HG03196 (cell line): ENCODE measurements around the gene ABCG1.

ENCODE experiments used
- ATAC-seq: cut with Tn5 transposase; IDR thresholded peaks from one replicate; pipeline ENCODE4 v1.9.1; 2021; ENCODE audit not compliant: unreplicated experiment

ABCG1 gene

GRCh38 chr21:42250422-42251403 lies 31.8 kb downstream of the ABCG1 start:
- no peak for ATAC-seq

GRCh38 chr21:42251654-42252324 lies 32.8 kb downstream of the ABCG1 start:
- no peak for ATAC-seq

- no peak for ATAC-seq
Measured at GRCh38 chr21:42252325-42252654, 33.4 kb downstream of the ABCG1 start.

GRCh38 chr21:42252778-42253340 lies 33.9 kb downstream of the ABCG1 start:
- no peak for ATAC-seq

- no peak for ATAC-seq
Measured at GRCh38 chr21:42253466-42253865, 34.5 kb downstream of the ABCG1 start.

GRCh38 chr21:42254083-42254482 lies 35.1 kb downstream of the ABCG1 start:
- no peak for ATAC-seq

- ATAC-seq, result no peak
Measured at GRCh38 chr21:42254651-42255601, 36.0 kb downstream of the ABCG1 start.

- ATAC-seq, result no peak
Measured at GRCh38 chr21:42255825-42256224, 36.9 kb downstream of the ABCG1 start.

GRCh38 chr21:42256316-42256715 lies 37.4 kb downstream of the ABCG1 start:
- no peak for ATAC-seq

- no peak for ATAC-seq
Measured at GRCh38 chr21:42257091-42257765, 38.3 kb downstream of the ABCG1 start.

- ATAC-seq, result peak; percentile 69
Measured at GRCh38 chr21:42258150-42258884, 39.4 kb downstream of the ABCG1 start.

GRCh38 chr21:42258885-42259407 lies 40.0 kb downstream of the ABCG1 start:
- no peak for ATAC-seq

- ATAC-seq, result no peak
Measured at GRCh38 chr21:42260121-42260520, 41.2 kb downstream of the ABCG1 start.

- no peak for ATAC-seq
Measured at GRCh38 chr21:42261829-42262200, 42.9 kb downstream of the ABCG1 start.

GRCh38 chr21:42262831-42263231 lies 43.9 kb downstream of the ABCG1 start:
- no peak for ATAC-seq

- ATAC-seq, result no peak
Measured at GRCh38 chr21:42263591-42264131, 44.7 kb downstream of the ABCG1 start.

GRCh38 chr21:42264245-42265195 lies 45.6 kb downstream of the ABCG1 start:
- no peak for ATAC-seq

GRCh38 chr21:42265231-42265812 lies 46.4 kb downstream of the ABCG1 start:
- no peak for ATAC-seq
